AG20443 (cell line): ENCODE data around the gene SPHK1.

Source experiments
- DNase-seq: peaks from one replicate; pipeline ENCODE4 v3.0.0; 2012; ENCODE audit warnings: low spot score, mixed read lengths

Gene SPHK1

GRCh38 chr17:76433693-76434092 is 49.3 kb downstream of the SPHK1 start:
- no peak for DNase-seq

GRCh38 chr17:76434870-76435269 is 50.5 kb downstream of the SPHK1 start:
- no peak for DNase-seq

- no peak for DNase-seq
Observed at GRCh38 chr17:76435751-76436150, 51.3 kb downstream of the SPHK1 start.
